ENCODE measurements around the gene NRXN3. TPM values are rescaled to one million over a fixed set of nuclear protein-coding genes. Genes with fewer than 3 reads are reported as not detected.

NRXN3 gene
- total and polyA plus RNA-seq, 4 donors, result 1.4 to 8.3 (median 4.4) TPM

DNA sequence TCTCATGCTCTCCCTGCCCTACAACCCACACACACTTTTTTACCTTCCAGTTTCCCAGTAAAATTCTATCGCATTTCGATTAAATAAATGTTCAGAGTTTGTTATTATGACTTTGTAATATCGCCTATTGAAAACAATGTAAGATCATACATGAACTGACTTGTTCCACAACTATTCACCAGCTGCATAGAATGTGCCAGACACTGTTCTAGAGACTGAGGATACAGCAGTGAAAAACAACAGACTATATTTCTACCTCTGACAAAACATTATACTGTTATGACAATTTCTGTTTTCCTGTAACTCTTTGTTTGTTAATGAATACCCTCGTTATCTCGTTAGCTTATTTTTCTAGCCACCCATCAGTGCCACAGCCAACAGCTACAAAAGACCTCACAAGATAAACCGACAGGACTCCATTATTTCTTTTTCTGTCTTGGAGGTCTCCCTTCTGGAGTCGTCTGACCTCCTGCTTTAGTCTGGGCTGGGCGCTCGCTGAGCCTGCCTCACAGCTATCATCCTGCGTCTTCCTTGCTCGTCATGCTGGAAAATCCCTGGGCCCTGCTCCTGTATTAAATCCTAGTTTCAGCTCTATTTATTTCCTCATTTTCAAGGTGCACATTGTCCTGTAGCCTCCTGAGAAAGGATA is 1542.3 kb downstream of the NRXN3 start:
- 77 to 81% methylated on average over 11 of the region's 11 CpGs for WGBS, 2 donors
- Histone ChIP-seq H3K9me3 (ENCODE audit: control insufficient read depth in 4 of 4, insufficient read depth in 3 of 4, low read length in 3 of 4) (no peaks in the 10 kb centered on the region), H3K27ac (ENCODE audit: low read depth in 1 of 2, low read length in 1 of 2) (no peak overlapping the region), H3K9ac (ENCODE audit: insufficient read depth in 1 of 2, low read length in 2 of 2) (no peak overlapping the region), H3K36me3 (ENCODE audit: control insufficient read depth in 4 of 4, insufficient read depth in 4 of 4, low read length in 4 of 4) (no peaks in the 10 kb centered on the region), H3K27me3 (ENCODE audit: control insufficient read depth in 3 of 3, insufficient read depth in 3 of 3, low read length in 2 of 3) (no peaks in the 10 kb centered on the region), H3K4me1 (ENCODE audit: control insufficient read depth in 5 of 5, insufficient read depth in 5 of 5, low read length in 5 of 5) (no peaks in the 10 kb centered on the region), H3K4me3 (no peak overlapping the region)
- TF ChIP-seq, protein P1, sequence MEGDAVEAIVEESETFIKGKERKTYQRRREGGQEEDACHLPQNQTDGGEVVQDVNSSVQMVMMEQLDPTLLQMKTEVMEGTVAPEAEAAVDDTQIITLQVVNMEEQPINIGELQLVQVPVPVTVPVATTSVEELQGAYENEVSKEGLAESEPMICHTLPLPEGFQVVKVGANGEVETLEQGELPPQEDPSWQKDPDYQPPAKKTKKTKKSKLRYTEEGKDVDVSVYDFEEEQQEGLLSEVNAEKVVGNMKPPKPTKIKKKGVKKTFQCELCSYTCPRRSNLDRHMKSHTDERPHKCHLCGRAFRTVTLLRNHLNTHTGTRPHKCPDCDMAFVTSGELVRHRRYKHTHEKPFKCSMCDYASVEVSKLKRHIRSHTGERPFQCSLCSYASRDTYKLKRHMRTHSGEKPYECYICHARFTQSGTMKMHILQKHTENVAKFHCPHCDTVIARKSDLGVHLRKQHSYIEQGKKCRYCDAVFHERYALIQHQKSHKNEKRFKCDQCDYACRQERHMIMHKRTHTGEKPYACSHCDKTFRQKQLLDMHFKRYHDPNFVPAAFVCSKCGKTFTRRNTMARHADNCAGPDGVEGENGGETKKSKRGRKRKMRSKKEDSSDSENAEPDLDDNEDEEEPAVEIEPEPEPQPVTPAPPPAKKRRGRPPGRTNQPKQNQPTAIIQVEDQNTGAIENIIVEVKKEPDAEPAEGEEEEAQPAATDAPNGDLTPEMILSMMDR (IDR thresholded peaks at IDR 0.05; ENCODE audit: control extremely low read depth, extremely low read depth), result no peak
- no peak for ATAC-seq (ENCODE audit: insufficient read depth, low FRiP score)
- no peak for DNase-seq

DNA sequence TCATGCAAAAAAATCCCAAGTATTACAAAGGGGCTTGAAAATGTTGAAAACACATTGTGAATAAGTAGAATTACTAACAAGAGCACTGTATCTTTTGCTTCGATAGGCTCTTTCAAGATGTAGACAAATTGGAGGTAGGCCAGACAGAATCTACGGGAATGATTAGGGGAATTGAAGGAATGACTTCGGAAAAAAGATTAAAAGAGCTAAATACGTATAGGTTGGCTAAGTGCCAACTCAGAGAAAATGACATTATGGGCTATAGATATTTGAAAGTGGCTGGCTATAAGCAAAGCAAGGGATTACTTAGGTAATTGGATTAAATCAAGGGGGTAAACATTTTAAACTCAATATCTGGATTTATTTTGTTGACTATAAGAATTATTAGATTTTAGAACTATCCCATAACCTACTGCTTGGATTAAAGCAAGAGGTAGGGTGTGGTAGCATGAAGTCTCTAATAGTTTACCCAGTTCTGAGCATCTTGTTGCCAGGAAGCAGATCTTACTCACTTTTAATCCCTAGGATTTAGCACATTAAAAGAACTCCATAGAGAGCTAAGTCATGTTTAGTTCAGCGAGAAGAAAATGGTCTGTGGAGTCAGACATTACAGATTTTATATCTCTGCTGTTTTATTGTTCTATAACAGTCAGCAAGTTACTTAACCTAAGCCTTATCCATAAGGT is 1551.4 kb downstream of the NRXN3 start:
- Histone ChIP-seq H3K9ac (ENCODE audit: insufficient read depth in 1 of 2, low read length in 2 of 2) (no peak overlapping the region), H3K27ac (ENCODE audit: low read depth in 1 of 2, low read length in 1 of 2) (no peak overlapping the region), H3K9me3 (ENCODE audit: control insufficient read depth in 4 of 4, insufficient read depth in 3 of 4, low read length in 3 of 4) (no peaks in the 10 kb centered on the region), H3K4me1 (ENCODE audit: control insufficient read depth in 5 of 5, insufficient read depth in 5 of 5, low read length in 5 of 5) (no peaks in the 10 kb centered on the region), H3K27me3 (ENCODE audit: control insufficient read depth in 3 of 3, insufficient read depth in 3 of 3, low read length in 2 of 3) (no peaks in the 10 kb centered on the region), H3K36me3 (ENCODE audit: control insufficient read depth in 4 of 4, insufficient read depth in 4 of 4, low read length in 4 of 4) (no peaks in the 10 kb centered on the region), H3K4me3 (no peak overlapping the region)
- ATAC-seq (ENCODE audit: insufficient read depth, low FRiP score) (no peak), DNase-seq (no peak)
- 59 to 77% methylated on average over 5 of the region's 5 CpGs for WGBS, 2 donors
- TF ChIP-seq, protein P1 (IDR thresholded peaks at IDR 0.05; ENCODE audit: control extremely low read depth, extremely low read depth), result no peak

DNA sequence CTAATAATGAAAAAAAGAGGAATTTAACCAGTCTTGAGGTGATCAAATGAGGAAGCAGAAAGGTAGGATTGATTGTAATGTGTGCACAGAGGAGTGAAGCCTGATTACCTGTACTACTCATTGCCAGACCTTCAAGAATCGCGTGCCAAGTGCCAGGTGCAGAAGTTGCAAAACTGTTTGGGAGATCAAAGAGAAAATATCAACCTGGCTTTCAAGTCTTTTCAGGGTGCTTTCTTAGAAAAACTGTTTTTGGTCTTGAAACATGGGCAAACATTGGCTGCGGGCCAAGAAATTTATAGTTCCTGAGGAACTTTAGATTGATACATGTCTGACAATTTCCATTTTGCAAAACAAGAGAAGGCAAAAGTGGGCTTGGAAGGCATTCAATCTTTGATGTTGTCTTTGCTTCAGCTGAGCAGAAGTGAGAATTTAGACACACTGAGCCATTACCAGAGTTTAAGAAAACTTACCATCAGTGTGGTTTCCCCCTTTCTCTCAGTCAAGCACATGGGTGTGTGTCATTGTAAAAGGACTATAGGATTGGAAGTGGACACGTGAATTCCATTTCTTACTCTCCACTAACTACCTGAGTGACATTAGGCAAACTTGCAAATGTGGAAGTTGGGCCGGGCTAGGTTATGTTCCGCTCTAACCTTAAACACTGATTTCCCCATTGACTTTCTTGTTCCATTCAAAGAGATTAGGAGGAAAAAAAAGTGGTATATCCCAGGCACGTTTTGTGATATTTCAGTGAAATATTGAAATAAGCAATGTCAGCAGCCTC is 1555.0 kb downstream of the NRXN3 start:
- no peak overlapping the region for H3K4me3 ChIP-seq
- H3K27me3 ChIP-seq (ENCODE audit: control insufficient read depth in 3 of 3, insufficient read depth in 3 of 3, low read length in 2 of 3), result no peaks in the 10 kb centered on the region
- TF ChIP-seq, protein P1 (IDR thresholded peaks at IDR 0.05; ENCODE audit: control extremely low read depth, extremely low read depth), result no peak
- peaks cover 0 to 4% (median 0%) of the 10 kb centered on the region in 5 donors for H3K4me1 ChIP-seq (ENCODE audit: control insufficient read depth in 5 of 5, insufficient read depth in 5 of 5, low read length in 5 of 5)
- peaks cover 0 to 2% (median 0%) of the 10 kb centered on the region in 4 donors for H3K9me3 ChIP-seq (ENCODE audit: control insufficient read depth in 4 of 4, insufficient read depth in 3 of 4, low read length in 3 of 4)
- no peak overlapping the region for H3K27ac ChIP-seq (ENCODE audit: low read depth in 1 of 2, low read length in 1 of 2)
- DNase-seq (peak; percentile 26 to 67 (median 42)), ATAC-seq (ENCODE audit: insufficient read depth, low FRiP score) (no peak)
- H3K36me3 ChIP-seq (ENCODE audit: control insufficient read depth in 4 of 4, insufficient read depth in 4 of 4, low read length in 4 of 4), result no peaks in the 10 kb centered on the region
- 66 to 87% methylated on average over 7 of the region's 7 CpGs for WGBS, 2 donors
- no peak overlapping the region for H3K9ac ChIP-seq (ENCODE audit: insufficient read depth in 1 of 2, low read length in 2 of 2)

Measured in lung (tissue), 12 donors.